H1 (cell line): ENCODE measurements around the gene MBNL3. TPM values are rescaled to one million over a fixed set of nuclear protein-coding genes. Genes with fewer than 3 reads are reported as not detected.

Experiments used
- CTCF ChIA-PET: fragments of 300-600 bp; sonication (Branson Sonifier 250); formaldehyde crosslinking; loops from one replicate; lab custom pipeline; 2021; ENCODE audit not compliant: partially characterized antibody; lab: Charles Lee
- POLR2A ChIA-PET: fragments of 300-600 bp; sonication (Branson Sonifier 250); formaldehyde crosslinking; loops from one replicate; lab custom pipeline; 2021; ENCODE audit warnings: inconsistent platforms; ENCODE audit not compliant: partially characterized antibody; lab: Charles Lee
- DNase-seq, 2 experiments: peaks; one replicate each; pipeline versions ENCODE4 v3.0.0 to v3.0.0-alpha.2; 2010 to 2022; ENCODE audit warnings: low spot score in 2 of 2, low read depth in 1 of 2, mixed read lengths in 1 of 2
- FAIRE-seq: peaks from 2 replicates; lab custom pipeline; 2011; peaks lifted over from hg19 to GRCh38; lab: Jason Lieb, UNC
- H2AFZ ChIP-seq: 2 replicates; pipeline ENCODE4 v1.8.1; 2012; ENCODE audit warnings: low read length, inconsistent platforms
- H2AK5ac ChIP-seq: 2 replicates; pipeline ENCODE4 v1.6.1; 2013; ENCODE audit warnings: low read depth, low read length
- H2BK120ac ChIP-seq: replicated peaks from 2 replicates; pipeline ENCODE3; 2013; ENCODE audit warnings: low read depth, low read length, inconsistent platforms
- H2BK12ac ChIP-seq: 2 replicates; pipeline ENCODE4 v1.6.1; 2013; ENCODE audit warnings: low read depth, low read length
- H2BK15ac ChIP-seq: 2 replicates; pipeline ENCODE4 v1.6.1; 2013; ENCODE audit warnings: low read length
- H2BK20ac ChIP-seq: 2 replicates; pipeline ENCODE4 v1.6.1; 2013; ENCODE audit warnings: low read length
- H2BK5ac ChIP-seq: 2 replicates; pipeline ENCODE4 v1.6.1; 2013; ENCODE audit warnings: low read depth, low read length
- H3K14ac ChIP-seq: 2 replicates; pipeline ENCODE4 v1.6.1; 2013; ENCODE audit warnings: inconsistent platforms; ENCODE audit not compliant: insufficient read length
- H3K18ac ChIP-seq: 2 replicates; pipeline ENCODE4 v1.6.1; 2013; ENCODE audit warnings: low read length; ENCODE audit errors: extremely low read depth
- H3K23ac ChIP-seq: 2 replicates; pipeline ENCODE4 v1.6.1; 2013; ENCODE audit warnings: inconsistent platforms; ENCODE audit not compliant: insufficient read length
- H3K23me2 ChIP-seq: 2 replicates; pipeline ENCODE4 v1.6.1; 2013; ENCODE audit warnings: low read depth, low read length
- H3K27ac ChIP-seq: 2 replicates; pipeline ENCODE4 v1.6.1; 2011; ENCODE audit warnings: low read depth, low read length, inconsistent platforms
- H3K27me3 ChIP-seq, 4 experiments: replicated peaks in 1 of 4; 1 replicate in 1 of 4; 2 replicates in 3 of 4; pipeline versions ENCODE4 v1.6.1 to v1.8.1; 2011 to 2013; ENCODE audit warnings: low read length in 3 of 4, mild to moderate bottlenecking in 3 of 4, inconsistent platforms in 2 of 4, mixed read lengths in 2 of 4, moderate library complexity in 1 of 4; ENCODE audit not compliant: control insufficient read depth in 3 of 4, insufficient read depth in 3 of 4; ENCODE audit errors: extremely low read depth in 1 of 4
- H3K36me3 ChIP-seq, 4 experiments: 2 replicates each; pipeline versions ENCODE4 v1.6.1 to v1.8.1; 2011 to 2013; ENCODE audit warnings: mild to moderate bottlenecking in 4 of 4, low read length in 3 of 4, moderate library complexity in 2 of 4, control low read depth in 1 of 4, inconsistent platforms in 1 of 4; ENCODE audit not compliant: insufficient read depth in 4 of 4, control insufficient read depth in 2 of 4
- H3K4ac ChIP-seq: replicated peaks from 2 replicates; pipeline ENCODE3; 2013; ENCODE audit warnings: low read length, low read depth, mixed read lengths, inconsistent platforms; ENCODE audit not compliant: insufficient read length
- H3K4me1 ChIP-seq, 4 experiments: replicated peaks in 1 of 4; 1 replicate in 1 of 4; 2 replicates in 3 of 4; pipeline versions ENCODE4 v1.6.1 to v1.8.1; 2011 to 2013; ENCODE audit warnings: low read length in 3 of 4, inconsistent platforms in 2 of 4, mixed read lengths in 1 of 4; ENCODE audit not compliant: insufficient read depth in 4 of 4, control insufficient read depth in 3 of 4
- H3K4me2 ChIP-seq, 2 experiments: 2 replicates each; pipeline versions ENCODE4 v1.6.1 to v1.8.1; 2011 to 2013; ENCODE audit warnings: low read depth in 2 of 2, low read length in 2 of 2, control low read depth in 1 of 2, inconsistent platforms in 1 of 2, mild to moderate bottlenecking in 1 of 2; ENCODE audit not compliant: insufficient read depth in 1 of 2
- H3K4me3 ChIP-seq, 4 experiments: fragments of 200-600, 300-600 bp in 1 of 4; sonication (generic), shearing (Covaris generic), sonication (Bioruptor Twin) in 1 of 4; 2 replicates each; pipeline versions ENCODE4 v1.5.1 to v1.8.1; 2011 to 2016; ENCODE audit warnings: low read length in 4 of 4, low read depth in 3 of 4, control low read depth in 2 of 4, inconsistent platforms in 2 of 4, mild to moderate bottlenecking in 2 of 4, mixed read lengths in 1 of 4, moderate library complexity in 1 of 4; ENCODE audit not compliant: insufficient read depth in 2 of 4; ENCODE audit errors: extremely low read depth in 1 of 4
- H3K56ac ChIP-seq: replicated peaks from 2 replicates; pipeline ENCODE3; 2013; ENCODE audit warnings: low read depth, mild to moderate bottlenecking, mixed read lengths, low read length, inconsistent platforms; ENCODE audit not compliant: insufficient read length
- H3K79me1 ChIP-seq: 2 replicates; pipeline ENCODE4 v1.6.1; 2013; ENCODE audit warnings: low read depth, low read length, control low read depth
- H3K79me2 ChIP-seq, 2 experiments: 2 replicates each; pipeline versions ENCODE4 v1.6.1 to v1.8.1; 2012 to 2013; ENCODE audit warnings: low read length in 2 of 2, mild to moderate bottlenecking in 2 of 2, inconsistent platforms in 1 of 2; ENCODE audit not compliant: insufficient read depth in 2 of 2, control insufficient read depth in 1 of 2
- H3K9ac ChIP-seq, 4 experiments: replicated peaks in 1 of 4; 1 replicate in 1 of 4; 2 replicates in 3 of 4; pipeline versions ENCODE4 v1.6.1 to v1.8.1; 2011 to 2013; ENCODE audit warnings: low read depth in 3 of 4, low read length in 3 of 4, control low read depth in 2 of 4, mild to moderate bottlenecking in 2 of 4, moderate library complexity in 2 of 4, inconsistent platforms in 1 of 4; ENCODE audit errors: extremely low read depth in 1 of 4
- H3K9me3 ChIP-seq, 2 experiments: 2 replicates each; pipeline versions ENCODE4 v1.6.1 to v1.8.1; 2012 to 2013; ENCODE audit warnings: mild to moderate bottlenecking in 2 of 2, moderate library complexity in 2 of 2, control low read depth in 1 of 2, inconsistent platforms in 1 of 2, low read depth in 1 of 2, low read length in 1 of 2, mixed read lengths in 1 of 2; ENCODE audit not compliant: insufficient read depth in 2 of 2
- H4K20me1 ChIP-seq, 2 experiments: replicated peaks in 1 of 2; 2 replicates each; pipeline versions ENCODE3 to v1.8.1; 2011 to 2013; ENCODE audit warnings: inconsistent platforms in 2 of 2, low read length in 2 of 2, mild to moderate bottlenecking in 1 of 2; ENCODE audit not compliant: insufficient read depth in 2 of 2, control insufficient read depth in 1 of 2
- H4K5ac ChIP-seq: 2 replicates; pipeline ENCODE4 v1.6.1; 2013; ENCODE audit warnings: low read length, low read depth, mixed read lengths, inconsistent platforms; ENCODE audit not compliant: insufficient read length
- H4K8ac ChIP-seq: 2 replicates; pipeline ENCODE4 v1.8.0; 2013; ENCODE audit warnings: mild to moderate bottlenecking, moderate library complexity, low read length, inconsistent platforms; ENCODE audit not compliant: insufficient read depth; ENCODE audit errors: extremely low read depth
- H4K91ac ChIP-seq: replicated peaks from 2 replicates; pipeline ENCODE3; 2013; ENCODE audit warnings: low read length, mixed read lengths, inconsistent platforms; ENCODE audit not compliant: insufficient read length
- CBX5 ChIP-seq: fragments of 300-800, 300-1000 bp; sonication (generic); IDR thresholded peaks from 2 replicates; pipeline ENCODE4 v1.7.1; 2016; ENCODE audit warnings: antibody characterized with exemption, low read length, low read depth
- CBX8 ChIP-seq: fragments of 300-800, 300-1000 bp; sonication (generic); IDR thresholded peaks from 2 replicates; pipeline ENCODE4 v1.7.1; 2016; ENCODE audit warnings: low read depth, low read length, borderline replicate concordance
- CTBP2 ChIP-seq: IDR thresholded peaks from 2 replicates; pipeline ENCODE4 v1.7.0; 2011; ENCODE audit warnings: borderline replicate concordance, mild to moderate bottlenecking, moderate library complexity, mixed read lengths, low read length; ENCODE audit not compliant: insufficient read depth, insufficient read length
- E2F6 ChIP-seq: IDR thresholded peaks from 2 replicates; pipeline ENCODE4 v1.6.1; 2012; ENCODE audit warnings: inconsistent platforms
- GABPA ChIP-seq: IDR thresholded peaks from 2 replicates; pipeline ENCODE4 v1.6.1; 2011; ENCODE audit warnings: mild to moderate bottlenecking, low read length, moderate library complexity, borderline replicate concordance; ENCODE audit not compliant: insufficient read depth
- HDAC2 ChIP-seq, 2 experiments: fragments of 300-600 bp in 1 of 2; sonication (generic) in 1 of 2; IDR thresholded peaks; 2 replicates each; pipeline ENCODE4 v1.6.1; 2011 to 2012; ENCODE audit warnings: low read depth in 2 of 2, low read length in 2 of 2, mild to moderate bottlenecking in 2 of 2, moderate library complexity in 2 of 2, borderline replicate concordance in 1 of 2, inconsistent platforms in 1 of 2
- HDAC6 ChIP-seq: IDR thresholded peaks from one replicate; pipeline ENCODE4 v1.7.1; 2012; ENCODE audit warnings: low read depth, mild to moderate bottlenecking, inconsistent platforms, low read length, moderate library complexity
- JUND ChIP-seq: IDR thresholded peaks from 2 replicates; pipeline ENCODE4 v1.6.1; 2011; ENCODE audit warnings: mild to moderate bottlenecking, improper control_type of control experiment, low read length
- KDM5A ChIP-seq: fragments of 200-600 bp; IDR thresholded peaks from 2 replicates; pipeline ENCODE4 v1.7.1; 2012; ENCODE audit warnings: mild to moderate bottlenecking, low read length, inconsistent platforms, mixed read lengths
- MAFK ChIP-seq: IDR thresholded peaks from 2 replicates; pipeline ENCODE4 v1.6.1; 2012; ENCODE audit warnings: low read depth, mild to moderate bottlenecking, improper control_type of control experiment, low read length
- RXRA ChIP-seq: IDR thresholded peaks from 2 replicates; pipeline ENCODE4 v1.6.1; 2011; ENCODE audit warnings: low read depth, mild to moderate bottlenecking, low read length, moderate library complexity; ENCODE audit not compliant: insufficient read depth
- USF2 ChIP-seq: IDR thresholded peaks from 2 replicates; pipeline ENCODE4 v1.6.1; 2011; ENCODE audit warnings: low read length, improper control_type of control experiment
- WGBS, 2 experiments: shearing (Covaris generic) in 1 of 2; methylation state at CpG; one replicate each; pipeline versions ENCODE4 v1.1.6 to v1.1.7; 2013 to 2015; ENCODE audit warnings: low lambda C conversion rate in 2 of 2, mixed read lengths in 2 of 2, inconsistent platforms in 1 of 2, low coverage in 1 of 2, missing lambda C conversion rate in 1 of 2; ENCODE audit not compliant: insufficient replicate concordance in 2 of 2, insufficient coverage in 1 of 2, insufficient read length in 1 of 2; ENCODE audit errors: extremely low coverage in 1 of 2, missing lambda C conversion rate in 1 of 2; 5-methylcytosine and 5-hydroxymethylcytosine counted together
- polyA plus RNA-seq, 7 experiments: library from polyadenylated mRNA; depleted of rRNA in 3 of 7; stranded (reverse) in 5 of 7; unstranded in 2 of 7; fragments of >200 nt in 5 of 7; fragments of 200-250 nt in 2 of 7; gene quantifications; 1 replicate in 5 of 7; 2 replicates in 1 of 7; 4 replicates in 1 of 7; pipeline versions ENCODE4 v1.2.1 to v1.2.3, GENCODE V29; 2011 to 2013; ENCODE audit warnings: missing spikeins in 2 of 7, mixed read lengths in 2 of 7
- total RNA-seq: library from RNA; stranded (reverse); fragmentation: NEBNext Ultra II Directional; extraction: Animal tissue kit (Norgen Biotek cat#: 25700); gene quantifications from 2 replicates; pipeline ENCODE4 v1.2.1, GENCODE V29; 2021

MBNL3 gene
- total and polyA plus RNA-seq, 2 of the 8 experiments (the other 6 are each of a cell fraction or from before 2014, with no cell fraction given): 3.5 to 4.3 TPM

GRCh38 chrX:132483951-132484350 lies 4.9 kb downstream of the MBNL3 start:
- no peak overlapping the region for H4K5ac ChIP-seq
- no peak overlapping the region for H2AK5ac ChIP-seq
- ChIA-PET POLR2A (no interaction called here), CTCF (interaction anchor here (0.7 kb wide), 1 partner anchor 526 kb away, joined by 3 read pairs; no protein-coding TSS in a partner anchor)
- FAIRE-seq (no peak), DNase-seq (no peak)
- H4K8ac ChIP-seq: no peak overlapping the region
- no peaks in the 10 kb centered on the region for H3K79me1 ChIP-seq
- no peak overlapping the region for H2BK20ac ChIP-seq
- H3K23me2 ChIP-seq: no peaks in the 10 kb centered on the region; the same call in 1 of the 2 replicates
- 85% methylated on average over 2 of the region's 2 CpGs; no CpG with 5 or more reads in 1 of the 2 experiments for WGBS, 2 experiments
- H3K4me1 ChIP-seq: peaks cover 0 to 7% (median 1%) of the 10 kb centered on the region in 4 experiments; a peak in 2 of 7 replicates
- H3K9me3 ChIP-seq: no peaks in the 10 kb centered on the region
- no peak overlapping the region for H3K27ac ChIP-seq
- H2BK12ac ChIP-seq: no peak overlapping the region
- H3K36me3 ChIP-seq: no peaks in the 10 kb centered on the region
- H4K20me1 ChIP-seq: no peaks in the 10 kb centered on the region
- no peak overlapping the region for H3K14ac ChIP-seq
- TF ChIP-seq MAFK (no peak), JUND (no peak), RXRA (no peak), CBX5 (no peak), HDAC6 (no peak), CBX8 (no peak), E2F6 (no peak), CTBP2 (no peak), USF2 (no peak), GABPA (no peak), HDAC2 (IDR thresholded peaks at IDR 0.05; ENCODE audit: borderline replicate concordance in 1 of 2, low read depth in 2 of 2, low read length in 2 of 2) (no peak), KDM5A (no peak)
- H3K9ac ChIP-seq: no peak overlapping the region
- no peaks in the 10 kb centered on the region; a peak in 3 of 7 replicates for H3K27me3 ChIP-seq
- no peak overlapping the region for H4K91ac ChIP-seq
- H3K4me3 ChIP-seq: no peak overlapping the region
- no peak overlapping the region for H3K4ac ChIP-seq
- H3K18ac ChIP-seq: no peak overlapping the region
- H2BK120ac ChIP-seq: no peak overlapping the region
- no peak overlapping the region for H3K4me2 ChIP-seq
- H3K56ac ChIP-seq: no peak overlapping the region
- H2BK15ac ChIP-seq: no peak overlapping the region
- no peaks in the 10 kb centered on the region for H3K79me2 ChIP-seq
- H3K23ac ChIP-seq: no peak overlapping the region
- H2BK5ac ChIP-seq: no peak overlapping the region
- no peak overlapping the region for H2AFZ ChIP-seq
